GM12801 (cell line): Measurements from ENCODE around the gene ITIH3.

Experiments used
- TF ChIP-seq, protein P1 (sequence below): IDR thresholded peaks from one replicate; pipeline ENCODE4 v1.5.1; 2011; ENCODE audit warnings: control low read depth; ENCODE audit not compliant: insufficient read length; ENCODE audit errors: extremely low read depth

Gene ITIH3

DNA sequence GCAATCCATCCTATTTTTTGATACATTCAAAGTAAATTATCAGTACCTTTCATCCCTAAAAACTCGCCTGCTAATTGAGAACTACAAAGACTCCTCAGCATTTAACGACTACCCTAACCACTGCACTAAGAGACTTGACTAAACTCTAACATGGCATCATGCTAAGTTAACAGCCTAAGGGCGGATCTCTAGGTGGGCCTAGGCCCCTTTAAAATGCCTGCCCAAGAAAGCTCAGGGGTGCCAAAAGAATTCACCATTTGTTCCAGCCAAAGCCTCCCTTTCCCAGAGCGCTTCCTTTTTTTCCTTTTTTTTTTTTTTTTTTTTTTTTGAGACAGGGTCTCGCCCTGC lies 23.3 kb upstream of the ITIH3 start:
- TF ChIP-seq, protein P1, sequence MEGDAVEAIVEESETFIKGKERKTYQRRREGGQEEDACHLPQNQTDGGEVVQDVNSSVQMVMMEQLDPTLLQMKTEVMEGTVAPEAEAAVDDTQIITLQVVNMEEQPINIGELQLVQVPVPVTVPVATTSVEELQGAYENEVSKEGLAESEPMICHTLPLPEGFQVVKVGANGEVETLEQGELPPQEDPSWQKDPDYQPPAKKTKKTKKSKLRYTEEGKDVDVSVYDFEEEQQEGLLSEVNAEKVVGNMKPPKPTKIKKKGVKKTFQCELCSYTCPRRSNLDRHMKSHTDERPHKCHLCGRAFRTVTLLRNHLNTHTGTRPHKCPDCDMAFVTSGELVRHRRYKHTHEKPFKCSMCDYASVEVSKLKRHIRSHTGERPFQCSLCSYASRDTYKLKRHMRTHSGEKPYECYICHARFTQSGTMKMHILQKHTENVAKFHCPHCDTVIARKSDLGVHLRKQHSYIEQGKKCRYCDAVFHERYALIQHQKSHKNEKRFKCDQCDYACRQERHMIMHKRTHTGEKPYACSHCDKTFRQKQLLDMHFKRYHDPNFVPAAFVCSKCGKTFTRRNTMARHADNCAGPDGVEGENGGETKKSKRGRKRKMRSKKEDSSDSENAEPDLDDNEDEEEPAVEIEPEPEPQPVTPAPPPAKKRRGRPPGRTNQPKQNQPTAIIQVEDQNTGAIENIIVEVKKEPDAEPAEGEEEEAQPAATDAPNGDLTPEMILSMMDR, result no peak

DNA sequence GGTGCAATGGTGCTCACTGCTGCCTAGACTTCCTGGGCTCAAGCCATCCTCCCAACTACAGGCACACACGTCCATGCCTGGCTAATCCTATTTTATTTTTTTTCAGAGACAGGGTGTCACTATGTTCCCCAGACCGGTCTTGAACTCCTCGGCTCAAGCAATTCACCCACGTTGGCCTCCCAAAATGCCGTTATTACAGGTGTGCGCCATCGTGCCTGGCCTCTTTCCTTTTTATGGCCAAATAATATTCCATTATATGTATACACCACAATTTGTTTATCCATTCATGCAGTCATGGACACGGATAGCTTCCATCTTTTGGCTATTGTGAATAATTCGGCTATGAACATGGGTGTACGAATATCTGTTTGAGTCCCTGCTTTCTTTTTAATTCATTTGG lies 22.9 kb upstream of the ITIH3 start:
- TF ChIP-seq, protein P1, result no peak

DNA sequence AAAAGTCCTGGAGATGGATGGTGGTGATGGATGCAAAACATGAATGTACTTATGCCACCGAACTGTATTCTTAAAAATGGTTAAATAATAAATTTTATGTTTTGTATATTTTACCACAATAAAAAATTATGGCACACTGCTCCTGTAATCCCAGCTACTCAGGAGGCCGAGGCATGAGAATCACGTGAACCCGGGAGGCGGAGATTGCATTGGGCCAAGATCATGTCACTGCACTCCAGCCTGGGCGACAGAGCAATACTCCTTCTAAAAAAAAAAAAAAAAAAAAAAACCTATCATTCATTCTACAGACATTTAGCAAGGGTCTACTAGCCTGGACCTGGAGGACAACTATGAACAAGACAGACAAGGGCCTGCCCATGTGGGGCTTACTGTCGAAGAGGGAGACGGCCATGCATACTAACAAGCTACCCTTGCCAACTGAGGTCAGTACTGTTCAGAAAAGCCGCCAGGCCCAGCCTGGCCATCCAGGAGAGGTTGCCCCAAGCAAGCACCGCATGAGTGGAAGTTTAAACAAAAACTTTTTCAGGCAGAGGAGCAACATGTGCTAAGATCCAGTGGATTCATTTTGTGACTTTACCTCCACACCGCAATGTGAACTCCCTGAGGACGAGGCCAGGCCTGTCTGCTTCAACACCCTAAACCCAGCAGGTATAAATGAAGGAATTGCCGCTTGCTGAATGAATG lies 21.1 kb upstream of the ITIH3 start:
- TF ChIP-seq, protein P1, result no peak

DNA sequence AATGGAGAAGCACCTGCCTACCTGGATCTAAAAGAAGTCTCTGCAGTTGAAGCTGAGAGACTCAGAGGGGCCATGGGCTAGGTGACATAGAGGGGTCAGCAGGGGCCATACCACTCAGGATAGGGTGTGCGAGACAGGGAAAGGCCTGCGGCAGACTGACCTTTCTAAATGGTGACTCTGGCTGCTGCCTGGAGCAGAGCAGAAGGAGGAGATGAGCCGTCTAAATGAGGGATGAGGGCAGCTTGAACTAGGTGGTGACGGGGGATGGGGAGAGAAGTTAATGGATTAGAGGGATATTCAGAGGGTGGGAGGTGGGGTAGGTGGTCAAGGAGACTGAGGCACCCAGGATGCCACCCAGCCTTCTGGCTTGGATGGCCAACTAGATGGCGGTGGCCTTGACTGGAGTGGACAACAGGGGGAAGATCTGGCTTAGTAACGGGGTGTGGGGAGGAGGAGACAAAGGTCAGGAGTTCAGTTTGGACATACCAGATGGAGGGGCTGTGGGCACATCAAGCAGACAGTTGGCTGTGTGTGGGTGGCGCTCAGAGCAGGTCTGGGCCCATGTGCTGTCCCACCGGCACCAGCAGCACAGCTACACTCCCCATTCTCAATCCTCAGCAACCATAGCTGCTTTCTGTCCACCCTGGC lies 20.4 kb upstream of the ITIH3 start:
- TF ChIP-seq, protein P1, result no peak

DNA sequence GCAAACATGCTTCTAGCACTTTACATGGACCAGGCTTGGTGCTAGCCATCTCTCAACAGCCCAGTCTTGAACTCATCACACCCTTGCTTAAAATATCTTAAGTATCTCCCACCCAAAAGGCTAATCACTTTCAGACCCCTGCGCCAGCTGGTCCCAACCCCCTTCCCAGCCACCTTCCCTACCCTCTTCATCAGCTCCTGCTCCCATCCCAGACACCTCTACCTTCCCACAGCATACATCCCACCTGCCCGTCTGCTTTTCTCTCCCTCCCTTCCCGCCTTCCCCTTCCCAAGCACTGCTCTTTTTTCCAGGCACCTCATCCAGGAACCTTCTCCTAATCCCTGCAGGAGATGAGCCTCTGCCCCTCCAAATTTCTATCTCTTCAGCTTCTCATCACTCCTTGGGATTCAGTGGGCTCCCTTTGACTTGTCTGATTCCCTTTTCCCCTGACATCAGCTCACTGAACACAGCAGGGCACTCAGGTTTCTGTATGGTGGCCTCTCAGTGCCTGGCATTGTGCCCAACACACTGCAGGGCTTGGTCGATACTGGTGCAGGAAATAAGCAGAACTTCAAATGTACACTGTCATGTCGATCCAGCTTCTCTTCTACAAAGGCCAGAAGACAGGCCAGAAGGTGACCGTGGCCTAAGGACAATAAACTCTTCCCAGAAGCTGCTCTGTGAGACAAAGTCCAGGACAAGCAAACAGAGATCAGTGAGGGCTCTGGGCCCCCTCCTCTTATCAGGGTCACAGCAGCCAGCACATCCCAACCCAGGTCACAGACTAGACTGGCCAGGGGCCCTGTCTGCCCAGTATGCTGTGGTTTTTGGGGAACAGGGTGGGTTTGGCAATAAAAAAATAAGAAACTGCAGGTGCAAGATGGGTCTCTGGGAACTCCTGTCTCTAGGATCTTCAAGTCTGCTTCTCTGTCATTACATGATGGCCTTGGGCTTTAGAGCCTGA lies 19.4 kb upstream of the ITIH3 start:
- TF ChIP-seq, protein P1, result no peak

DNA sequence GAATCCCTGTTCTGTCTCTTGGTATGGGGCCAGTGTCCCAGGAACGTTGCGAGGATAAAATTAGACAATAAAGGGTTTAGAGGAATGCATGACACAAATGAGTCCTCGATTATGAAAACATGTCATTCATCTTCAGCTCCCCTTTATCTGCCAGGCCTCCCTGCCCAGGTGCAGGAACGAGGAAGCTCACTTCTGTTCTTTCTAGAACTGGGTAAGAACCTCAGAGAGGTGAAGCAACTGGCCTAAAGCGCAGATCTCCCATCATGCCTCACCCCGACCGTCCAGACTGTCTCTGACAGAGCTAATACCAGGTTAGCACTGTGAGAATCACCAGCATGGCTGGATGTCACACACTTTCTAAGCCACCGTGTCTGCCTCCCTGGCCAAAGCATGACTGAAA lies 18.7 kb upstream of the ITIH3 start:
- TF ChIP-seq, protein P1, result no peak
